ENCODE results near the gene ARPC3. TPM values are rescaled to one million over a fixed set of nuclear protein-coding genes. Genes with fewer than 3 reads are reported as not detected.

ARPC3 gene
- total and polyA plus RNA-seq, 9 of the 15 experiments (the other 6 are each of a cell fraction or from before 2014, with no cell fraction given) = 74.2 to 575 (median 345) TPM

DNA sequence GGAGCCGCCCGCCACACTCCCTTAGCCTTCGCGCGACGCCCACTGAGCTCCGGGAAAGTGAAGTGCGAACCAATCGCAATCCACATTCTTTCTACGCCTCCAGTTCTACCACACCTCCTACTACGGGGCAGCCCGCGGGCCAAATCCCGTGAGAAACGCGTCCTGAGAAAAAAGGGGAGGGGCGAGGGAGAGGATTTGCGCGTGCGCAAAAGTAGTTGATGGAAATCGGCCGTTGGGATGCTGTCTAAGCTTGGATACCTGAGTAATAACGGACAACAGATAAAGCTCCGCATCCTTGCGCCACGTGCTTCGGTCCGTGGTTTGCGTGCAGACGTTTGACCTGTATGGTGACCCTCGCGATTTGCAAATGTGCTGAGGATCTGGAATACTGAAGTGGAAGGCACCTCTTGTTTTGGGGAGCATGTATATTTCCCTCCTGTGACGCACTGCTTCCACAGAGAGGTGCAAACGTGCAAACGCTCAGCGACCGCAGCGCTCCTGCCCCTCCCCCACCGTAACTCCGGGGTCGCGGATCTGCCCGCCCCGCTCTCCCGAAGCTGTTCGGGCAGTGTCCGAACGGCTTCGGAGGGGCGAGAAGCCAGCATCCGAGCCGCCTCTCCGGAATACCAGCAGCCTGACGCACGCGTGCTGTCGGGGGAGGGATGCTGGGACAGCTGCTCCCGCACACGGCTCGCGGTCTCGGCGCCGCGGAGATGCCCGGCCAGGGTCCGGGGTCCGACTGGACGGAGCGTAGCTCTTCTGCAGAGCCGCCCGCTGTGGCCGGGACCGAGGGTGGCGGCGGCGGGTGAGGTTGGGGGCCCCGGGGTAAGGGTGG, 18.3 kb upstream of the ARPC3 start, which contains the start of the genes FAM216A and GPN3 (continued):
- TF ChIP-seq ZNF407 (IDR thresholded peaks at IDR 0.05; ENCODE audit: low read depth) = peak; percentile 99
- 0 out of 2 replicates have a peak, but pooled peaks have one; percentile 57 for TF ChIP-seq AFF4 (CRISPR knock-in tag; IDR thresholded peaks at IDR 0.05)
- TF ChIP-seq ARID2 (IDR thresholded peaks at IDR 0.05) = no peak
- TF ChIP-seq ZNF764 (CRISPR knock-in tag; IDR thresholded peaks at IDR 0.05; ENCODE audit: low read depth) = no peak
- TF ChIP-seq ZNF217 (CRISPR knock-in tag; IDR thresholded peaks at IDR 0.05) = no peak
- TF ChIP-seq PTTG1 (tag; IDR thresholded peaks at IDR 0.05; ENCODE audit: low read depth) = no peak
- TF ChIP-seq MBD2 (IDR thresholded peaks at IDR 0.05; ENCODE audit: borderline replicate concordance, low read depth) = peak; percentile 71; the same call in 1 of the 2 replicates
- no peak for TF ChIP-seq NFIX (CRISPR knock-in tag; IDR thresholded peaks at IDR 0.05; ENCODE audit: low read depth)
- peak; percentile 43 for TF ChIP-seq SETDB1 (IDR thresholded peaks at IDR 0.05; ENCODE audit: low read length)
- TF ChIP-seq ZNF347 (CRISPR knock-in tag; IDR thresholded peaks at IDR 0.05; ENCODE audit: low read depth) = no peak
- 0 out of 4 replicates have a peak, but pooled peaks of 1 of the 2 experiments have one; percentile 30 for TF ChIP-seq ETV6 (IDR thresholded peaks at IDR 0.05; ENCODE audit: borderline replicate concordance in 1 of 2, low read depth in 2 of 2, low read length in 1 of 2)
- no peak for TF ChIP-seq ETV6 (CRISPR knock-in tag; IDR thresholded peaks at IDR 0.05; ENCODE audit: borderline replicate concordance)
- no peak for TF ChIP-seq DIDO1 (tag; IDR thresholded peaks at IDR 0.05; ENCODE audit: low read depth)
- no peak for TF ChIP-seq STAT5B (CRISPR knock-in tag; IDR thresholded peaks at IDR 0.05)
- no peak for TF ChIP-seq ZSCAN29 (IDR thresholded peaks at IDR 0.05)
